ENCODE measurements around the gene JUNB. TPM values are rescaled to one million over a fixed set of nuclear protein-coding genes. Genes with fewer than 3 reads are reported as not detected.

The JUNB gene
- total RNA-seq = 10.3 TPM

DNA sequence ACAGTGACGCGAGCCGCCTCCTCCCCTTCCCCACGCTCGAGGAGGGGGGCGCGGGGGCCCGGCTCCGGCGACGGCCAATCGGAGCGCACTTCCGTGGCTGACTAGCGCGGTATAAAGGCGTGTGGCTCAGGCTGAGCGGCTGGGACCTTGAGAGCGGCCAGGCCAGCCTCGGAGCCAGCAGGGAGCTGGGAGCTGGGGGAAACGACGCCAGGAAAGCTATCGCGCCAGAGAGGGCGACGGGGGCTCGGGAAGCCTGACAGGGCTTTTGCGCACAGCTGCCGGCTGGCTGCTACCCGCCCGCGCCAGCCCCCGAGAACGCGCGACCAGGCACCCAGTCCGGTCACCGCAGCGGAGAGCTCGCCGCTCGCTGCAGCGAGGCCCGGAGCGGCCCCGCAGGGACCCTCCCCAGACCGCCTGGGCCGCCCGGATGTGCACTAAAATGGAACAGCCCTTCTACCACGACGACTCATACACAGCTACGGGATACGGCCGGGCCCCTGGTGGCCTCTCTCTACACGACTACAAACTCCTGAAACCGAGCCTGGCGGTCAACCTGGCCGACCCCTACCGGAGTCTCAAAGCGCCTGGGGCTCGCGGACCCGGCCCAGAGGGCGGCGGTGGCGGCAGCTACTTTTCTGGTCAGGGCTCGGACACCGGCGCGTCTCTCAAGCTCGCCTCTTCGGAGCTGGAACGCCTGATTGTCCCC lies at the start of gene JUNB:
Gene JUNB, plus strand, starts transcription at position 142 of the 706 bp plus-strand sequence. Its CDS starts 286 bp downstream, at position 428.

DNA sequence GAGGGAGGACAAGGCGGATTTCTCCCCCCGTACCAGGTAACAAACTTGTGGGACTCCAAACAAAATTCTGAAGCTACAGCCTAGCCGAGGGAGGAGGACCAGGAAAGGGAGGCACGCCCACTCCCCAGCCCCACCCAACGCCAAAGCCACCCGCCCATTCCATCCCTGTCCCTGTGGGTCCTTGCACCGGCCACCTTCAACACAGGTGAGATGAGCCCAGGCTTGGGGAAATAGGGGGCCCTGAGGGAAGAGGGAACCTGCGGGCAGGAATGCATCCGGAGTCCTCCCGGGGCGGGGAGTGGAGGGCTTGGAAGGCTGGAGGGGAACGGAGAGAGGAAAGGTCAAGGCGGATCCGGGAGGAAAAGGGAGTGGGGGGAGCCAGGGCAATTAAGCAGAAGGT lies 39.7 kb upstream of the JUNB start, which contains the start of gene BEST2:
Gene BEST2, plus strand, starts transcription at position 157 of the 400 bp plus-strand sequence. CDS start 802 bp downstream, outside the sequence.

DNA sequence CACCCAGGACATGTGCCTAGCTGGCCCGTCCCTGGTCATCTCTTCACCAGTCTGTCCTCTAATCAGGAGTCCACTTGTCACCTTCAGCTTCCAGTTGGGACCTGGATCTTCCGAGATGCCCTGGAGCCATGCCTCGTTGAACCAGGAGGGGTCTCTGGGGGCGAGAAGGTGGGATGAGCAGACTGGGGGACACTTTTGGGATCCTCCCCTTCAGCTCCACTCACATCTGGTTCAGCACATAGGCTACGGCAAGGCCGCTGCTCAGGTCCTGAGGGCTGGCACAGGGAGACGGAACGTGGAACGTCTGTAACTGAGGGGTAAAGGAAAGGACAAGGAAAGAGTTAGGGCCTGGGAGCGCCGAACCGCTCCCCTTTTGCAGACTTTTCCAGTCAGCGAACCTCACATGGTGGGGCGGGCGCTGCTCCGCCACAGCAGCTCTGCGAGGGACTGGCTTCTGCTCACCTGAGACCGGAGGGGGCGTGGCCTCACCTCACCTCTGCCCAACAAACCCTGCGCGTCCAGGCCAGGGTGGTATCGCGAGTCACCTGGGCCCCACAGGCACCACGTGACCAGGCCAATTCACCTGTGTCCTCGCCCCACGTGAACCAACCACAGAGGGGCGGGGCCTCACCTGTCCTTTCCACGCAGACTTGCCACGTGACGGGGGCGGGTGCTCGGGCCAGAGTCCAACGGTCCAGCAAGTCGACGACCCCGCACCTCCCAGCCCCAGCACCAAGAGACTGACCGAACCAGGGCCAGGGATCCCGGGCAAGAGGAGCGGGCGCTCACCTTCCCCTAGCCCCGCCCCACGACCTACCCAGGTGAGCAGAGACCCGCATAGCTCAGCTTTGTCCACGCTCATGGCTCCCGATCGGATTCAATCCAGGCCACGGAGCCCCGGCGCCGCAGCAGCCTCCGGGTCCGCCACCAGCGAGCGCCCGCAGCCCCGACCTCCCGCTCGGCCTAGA lies 16.4 kb upstream of the JUNB start, which contains the start of gene HOOK2:
Gene HOOK2, minus strand, starts transcription at position 965 of the 968 bp plus-strand sequence. Its CDS starts 103 bp downstream, at position 862.

DNA sequence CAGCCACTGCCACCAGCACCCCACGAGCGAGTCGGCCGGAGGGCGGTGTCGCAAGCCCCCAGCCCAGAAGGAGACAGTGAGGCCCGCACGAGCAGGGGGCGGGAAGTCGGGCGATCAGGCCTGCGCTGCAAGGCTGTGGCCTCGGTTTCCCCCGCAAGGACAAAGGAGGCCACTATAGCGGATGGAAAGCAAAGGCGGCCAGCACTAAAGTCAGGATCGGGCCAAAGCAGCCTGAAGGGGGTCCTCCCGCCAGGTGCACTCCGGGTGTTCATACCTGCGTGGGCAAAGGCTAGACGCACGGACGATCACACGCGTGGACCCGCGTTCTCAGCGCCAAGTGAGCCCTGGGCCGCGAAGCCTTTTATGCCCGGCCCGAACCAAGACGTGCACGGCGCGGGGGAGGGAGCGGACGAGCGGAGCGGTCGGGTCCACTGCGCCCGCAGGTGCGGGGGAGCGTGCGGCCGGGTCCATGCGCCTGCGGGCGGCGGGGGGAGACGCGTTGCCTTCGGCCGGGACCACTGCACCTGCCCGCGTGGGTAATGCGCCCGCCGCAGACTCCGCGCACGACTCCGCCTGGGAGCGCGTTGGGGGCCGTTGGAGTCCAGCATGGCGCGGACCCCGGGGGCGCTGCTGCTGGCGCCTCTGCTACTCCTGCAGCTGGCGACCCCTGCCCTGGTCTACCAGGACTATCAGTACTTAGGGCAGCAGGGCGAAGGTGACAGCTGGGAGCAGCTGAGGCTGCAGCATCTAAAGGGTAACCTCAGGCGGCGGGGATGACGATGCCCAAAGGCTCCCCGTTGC lies 10.4 kb downstream of the JUNB start, which contains the start of the genes PRDX2 and THSD8:
Gene PRDX2, minus strand, starts transcription at position 335 of the 801 bp plus-strand sequence. CDS start 539 bp downstream, outside the sequence.
Gene THSD8, plus strand, starts transcription at position 604 of the 801 bp plus-strand sequence. Its CDS starts 3 bp downstream, at position 607.

DNA sequence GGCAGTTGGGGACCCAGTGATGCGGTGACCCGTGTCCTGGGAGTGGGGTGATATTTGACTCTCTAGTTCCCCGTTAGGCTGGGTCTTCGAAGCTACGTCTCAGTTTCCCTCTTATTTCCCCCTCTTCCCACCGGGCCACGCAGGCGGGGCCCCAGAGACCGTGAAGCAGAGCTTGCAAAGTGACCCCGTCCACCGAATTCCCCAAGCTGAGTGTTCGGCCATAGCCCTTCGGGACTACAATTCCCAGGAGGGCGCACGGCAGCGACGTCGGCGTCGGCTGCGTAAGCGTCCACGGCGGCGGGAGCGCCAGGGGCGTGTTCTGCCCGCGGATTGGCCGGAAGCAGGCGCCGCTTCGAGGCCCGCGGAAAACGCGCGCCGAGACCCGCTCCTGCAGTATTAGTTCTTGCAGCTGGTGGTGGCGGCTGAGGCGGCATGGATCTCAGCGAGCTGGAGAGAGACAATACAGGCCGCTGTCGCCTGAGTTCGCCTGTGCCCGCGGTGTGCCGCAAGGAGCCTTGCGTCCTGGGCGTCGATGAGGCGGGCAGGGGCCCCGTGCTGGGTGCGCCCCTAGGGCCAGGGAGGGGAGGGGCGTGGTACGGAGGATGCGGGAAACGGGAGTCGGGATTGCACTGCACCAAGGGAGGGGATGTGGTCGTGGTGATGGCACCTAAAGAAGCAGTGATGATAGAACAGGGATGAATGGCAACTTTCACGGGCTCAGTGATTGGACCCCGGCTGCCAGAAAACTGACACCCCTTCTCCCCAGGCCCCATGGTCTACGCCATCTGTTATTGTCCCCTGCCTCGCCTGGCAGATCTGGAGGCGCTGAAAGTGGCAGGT lies 15.2 kb downstream of the JUNB start, which contains the start of gene RNASEH2A:
Gene RNASEH2A, plus strand, starts transcription at position 343 of the 840 bp plus-strand sequence. Its CDS starts 90 bp downstream, at position 433.

DNA sequence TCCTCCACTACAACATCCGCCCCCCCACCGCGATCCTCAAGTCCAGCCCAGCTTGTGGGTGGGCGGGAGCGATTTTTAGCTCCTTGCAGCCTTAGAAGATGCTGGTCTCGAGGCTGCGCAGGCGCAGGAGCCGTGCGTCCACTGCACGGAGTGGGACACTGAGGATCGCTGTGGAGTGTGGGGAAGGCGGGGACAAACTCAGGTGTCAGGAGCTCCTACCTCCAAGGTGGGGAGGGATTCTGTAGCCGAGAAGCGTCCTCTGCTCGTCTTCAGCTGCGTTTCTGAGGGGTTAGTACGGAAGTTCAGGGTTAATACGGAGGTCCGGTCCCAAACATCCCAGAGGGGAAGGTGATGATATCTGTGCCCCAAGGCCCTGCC lies 43.3 kb downstream of the JUNB start, which contains the start of gene RTBDN:
Gene RTBDN, minus strand, starts transcription at position 14 of the 378 bp plus-strand sequence. CDS start 4,600 bp downstream, outside the sequence.

DNA sequence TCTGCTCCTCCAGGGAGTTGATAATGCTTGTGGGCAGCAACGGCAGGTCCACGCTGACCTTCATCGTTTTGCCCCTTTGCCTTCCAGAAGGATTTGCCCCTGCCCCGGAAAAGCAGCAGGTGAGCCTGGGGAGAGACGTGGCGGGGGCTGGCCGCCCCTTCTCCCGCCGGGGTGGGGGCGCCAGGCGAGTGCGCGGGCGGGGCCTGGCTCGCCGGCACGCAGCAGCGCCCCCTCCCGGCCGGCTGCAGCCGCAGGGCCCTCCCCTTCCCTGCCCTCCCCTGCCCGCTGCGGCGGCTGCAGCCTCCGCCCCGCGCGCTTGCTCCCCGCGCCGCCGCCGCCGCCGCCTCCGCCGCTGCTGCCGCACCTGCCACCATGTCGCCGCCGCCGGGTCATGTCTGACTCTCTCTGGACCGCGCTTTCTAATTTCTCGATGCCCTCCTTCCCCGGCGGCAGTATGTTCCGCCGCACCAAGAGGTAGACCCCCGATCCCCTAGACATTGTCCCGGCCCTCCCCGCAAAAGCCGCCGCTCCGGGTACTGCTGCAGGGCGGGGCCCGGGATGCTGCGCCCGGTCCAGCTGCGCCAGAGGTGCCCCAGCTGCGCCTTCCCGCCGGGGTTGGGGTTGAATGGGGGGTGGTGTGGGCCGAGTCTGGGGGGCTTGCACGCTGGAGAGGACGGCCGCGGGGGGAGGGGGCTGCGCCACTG lies 47.0 kb downstream of the JUNB start, which contains the start of gene MAST1:
Gene MAST1, plus strand, starts transcription at position 334 of the 704 bp plus-strand sequence. Its CDS starts 58 bp downstream, at position 392.

Small RNA genes lying within 50 kb of the gene (small RNA-seq; reads per million reads assigned to genes)
- not detected for gene MIR5684 (ENCODE audit: low replicate concordance)

Other genes with a start within 250 kb of the JUNB start
- gene ZNF564, start 240.0 kb upstream of the JUNB start, total RNA-seq = 36.9 TPM
- 21.6 TPM for gene ZNF490, start 180.7 kb upstream of the JUNB start, total RNA-seq
- 29.1 TPM for gene ZNF791, start 180.6 kb upstream of the JUNB start, total RNA-seq
- gene MAN2B1, start 124.7 kb upstream of the JUNB start, total RNA-seq = 13.8 TPM
- gene WDR83, start 124.7 kb upstream of the JUNB start, total RNA-seq = 14.4 TPM
- 110 TPM for gene DHPS, start 109.6 kb upstream of the JUNB start, total RNA-seq
- not detected for gene GNG14, start 103.5 kb upstream of the JUNB start, total RNA-seq
- 8.1 TPM for gene FBXW9, start 94.9 kb upstream of the JUNB start, total RNA-seq
- gene TNPO2, start 67.6 kb upstream of the JUNB start, total RNA-seq = 90.1 TPM
- 157 TPM for gene TRIR, start 56.8 kb upstream of the JUNB start, total RNA-seq
- 45.4 TPM for gene GET3, start 54.0 kb upstream of the JUNB start, total RNA-seq
- gene BEST2, start 39.7 kb upstream of the JUNB start, total RNA-seq = not detected
- gene HOOK2, start 15.9 kb upstream of the JUNB start, total RNA-seq = 35.4 TPM
- gene PRDX2, start 10.3 kb downstream of the JUNB start, total RNA-seq = 189 TPM
- gene THSD8, start 10.6 kb downstream of the JUNB start, total RNA-seq = not detected
- gene RNASEH2A, start 15.1 kb downstream of the JUNB start, total RNA-seq = 16.9 TPM
- 2.2 TPM for gene RTBDN, start 43.1 kb downstream of the JUNB start, total RNA-seq
- gene MAST1, start 47.0 kb downstream of the JUNB start, total RNA-seq = 131 TPM
- gene DNASE2, start 90.0 kb downstream of the JUNB start, total RNA-seq = 2.5 TPM
- gene KLF1, start 95.7 kb downstream of the JUNB start, total RNA-seq = 0.31 TPM
- 25.7 TPM for gene GCDH, start 99.7 kb downstream of the JUNB start, total RNA-seq
- not detected for gene SYCE2, start 127.8 kb downstream of the JUNB start, total RNA-seq
- 55.7 TPM for gene FARSA, start 142.2 kb downstream of the JUNB start, total RNA-seq
- 211 TPM for gene CALR, start 147.1 kb downstream of the JUNB start, total RNA-seq
- 35.1 TPM for gene RAD23A, start 154.4 kb downstream of the JUNB start, total RNA-seq
- 15.3 TPM for gene GADD45GIP1, start 165.7 kb downstream of the JUNB start, total RNA-seq
- gene DAND5, start 178.1 kb downstream of the JUNB start, total RNA-seq = not detected
- gene NFIX, start 204.0 kb downstream of the JUNB start, total RNA-seq = 235 TPM

Data from parietal lobe (tissue), 2 donors.